GM12872 (cell line): ENCODE results near the gene SLITRK2.

Experiments
- CTCF ChIP-seq: IDR thresholded peaks from 3 replicates; pipeline ENCODE4 v1.5.1; 2011; ENCODE audit warnings: low read depth, mild to moderate bottlenecking, low read length, moderate library complexity; ENCODE audit not compliant: insufficient read depth

Gene SLITRK2

GRCh38 chrX:145817331-145818185 is at the start of gene SLITRK2:
SLITRK2 (plus strand) TSS chrX:145817829; CDS start chrX:145822426, 4,597 bp downstream.
- TF ChIP-seq CTCF, result no peak

- TF ChIP-seq CTCF, result no peak
Observed at GRCh38 chrX:145773006-145773405, 44.6 kb upstream of the SLITRK2 start.

- TF ChIP-seq CTCF, result no peak
Observed at GRCh38 chrX:145792281-145792680, 25.3 kb upstream of the SLITRK2 start.

GRCh38 chrX:145803508-145803907 is 14.1 kb upstream of the SLITRK2 start:
- TF ChIP-seq CTCF, result no peak

GRCh38 chrX:145813081-145813480 is 4.5 kb upstream of the SLITRK2 start:
- TF ChIP-seq CTCF, result no peak

- no peak for TF ChIP-seq CTCF
Observed at GRCh38 chrX:145816601-145817315, 871 bp upstream of the SLITRK2 start.
